Glomerular endothelial cell (primary cell): ENCODE measurements around the gene GNAL. TPM values are rescaled to one million over a fixed set of nuclear protein-coding genes. Genes with fewer than 3 reads are reported as not detected.
"Not testable (repeated sequence)": the region's sequence is repeated elsewhere in the genome, so short reads cannot be mapped to it uniquely, and the experiment has no call there.

ENCODE experiments used
- DNase-seq: peaks from one replicate; pipeline ENCODE4 v3.0.0-alpha.2; 2011; ENCODE audit warnings: low read depth, low spot score; ENCODE audit errors: extremely low read depth
- total RNA-seq: library from RNA; depleted of rRNA; stranded (reverse); fragments of >200 nt; gene quantifications from 2 replicates; pipeline ENCODE4 v1.2.3, GENCODE V29; 2015

Gene GNAL
- total RNA-seq, 1 donor from 2014 or later = 0.41 TPM

- DNase-seq = no peak
Observed at GRCh38 chr18:11839556-11839955, 150.5 kb downstream of the GNAL start.

- DNase-seq = no peak
Observed at GRCh38 chr18:11840493-11840892, 151.4 kb downstream of the GNAL start.

GRCh38 chr18:11842562-11842961 is 153.5 kb downstream of the GNAL start:
- DNase-seq = no peak

GRCh38 chr18:11844436-11844835 is 155.4 kb downstream of the GNAL start:
- no peak for DNase-seq

- no peak for DNase-seq
Observed at GRCh38 chr18:11845654-11846053, 156.6 kb downstream of the GNAL start.

GRCh38 chr18:11847811-11848210 is 158.7 kb downstream of the GNAL start:
- DNase-seq = no peak

DNA sequence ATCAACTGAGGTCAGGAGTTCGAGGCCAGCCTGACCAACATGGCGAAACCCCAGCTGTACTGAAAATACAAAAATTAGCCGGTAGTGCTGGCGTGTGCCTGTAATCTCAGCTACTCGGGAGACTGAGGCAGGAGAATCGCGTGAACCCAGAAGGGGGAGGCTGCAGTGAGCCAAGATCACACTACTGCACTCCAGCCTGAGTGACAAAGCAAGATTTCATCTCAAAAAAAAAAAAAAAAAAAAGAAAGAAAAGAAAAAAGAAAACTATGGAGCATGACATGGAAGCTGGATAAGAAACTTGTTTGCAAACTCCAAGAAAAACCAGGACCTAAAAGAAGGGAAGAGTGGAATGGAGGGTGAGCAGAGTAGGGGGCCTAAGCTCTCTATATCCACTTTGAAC is 160.2 kb downstream of the GNAL start:
- DNase-seq = no peak

- no peak for DNase-seq
Observed at GRCh38 chr18:11849841-11850634, 161.0 kb downstream of the GNAL start.

DNA sequence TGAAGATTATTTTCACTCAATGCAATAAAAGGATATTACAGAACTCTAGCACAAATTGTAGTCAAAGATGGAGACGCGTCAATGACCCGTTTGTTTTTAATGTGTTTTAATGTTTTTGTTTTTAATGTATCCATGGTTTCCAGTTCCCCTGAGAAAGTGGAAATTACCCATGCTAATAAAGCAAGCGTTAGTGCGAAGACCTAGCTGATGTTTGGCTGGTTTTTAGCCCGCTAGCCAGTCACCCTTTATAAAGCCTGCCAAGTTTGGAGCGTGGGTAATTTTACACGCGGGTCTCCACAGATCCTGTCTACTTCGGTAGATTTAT is 161.7 kb downstream of the GNAL start:
- DNase-seq = no peak

DNA sequence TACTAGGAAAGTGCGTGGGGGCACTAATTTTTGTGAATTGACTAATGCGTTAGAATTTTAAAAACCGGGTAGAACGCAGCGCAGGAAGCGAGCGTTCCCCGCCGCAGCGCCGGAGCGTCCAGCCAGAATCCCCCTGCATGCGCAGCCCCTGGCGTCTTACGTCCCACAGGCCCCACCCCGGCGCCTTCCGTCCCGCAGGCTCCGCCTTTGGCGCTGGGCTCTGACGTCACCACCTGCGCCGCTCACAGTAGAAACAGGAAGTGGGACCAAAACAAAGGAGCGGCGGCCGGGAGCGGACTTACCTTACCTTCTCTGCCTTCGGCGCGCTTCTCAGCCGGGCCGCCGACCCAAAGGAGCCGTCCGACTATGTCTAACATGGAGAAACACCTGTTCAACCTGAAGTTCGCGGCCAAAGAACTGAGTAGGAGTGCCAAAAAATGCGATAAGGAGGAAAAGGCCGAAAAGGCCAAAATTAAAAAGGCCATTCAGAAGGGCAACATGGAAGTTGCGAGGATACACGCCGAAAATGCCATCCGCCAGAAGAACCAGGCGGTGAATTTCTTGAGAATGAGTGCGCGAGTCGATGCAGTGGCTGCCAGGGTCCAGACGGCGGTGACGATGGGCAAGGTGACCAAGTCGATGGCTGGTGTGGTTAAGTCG is 162.2 kb downstream of the GNAL start, which contains the start of gene CHMP1B:
TSS of gene CHMP1B (plus strand) at position 268 of the 660 bp plus-strand sequence. CDS start at position 367, 99 bp downstream.
- DNase-seq = no peak

DNA sequence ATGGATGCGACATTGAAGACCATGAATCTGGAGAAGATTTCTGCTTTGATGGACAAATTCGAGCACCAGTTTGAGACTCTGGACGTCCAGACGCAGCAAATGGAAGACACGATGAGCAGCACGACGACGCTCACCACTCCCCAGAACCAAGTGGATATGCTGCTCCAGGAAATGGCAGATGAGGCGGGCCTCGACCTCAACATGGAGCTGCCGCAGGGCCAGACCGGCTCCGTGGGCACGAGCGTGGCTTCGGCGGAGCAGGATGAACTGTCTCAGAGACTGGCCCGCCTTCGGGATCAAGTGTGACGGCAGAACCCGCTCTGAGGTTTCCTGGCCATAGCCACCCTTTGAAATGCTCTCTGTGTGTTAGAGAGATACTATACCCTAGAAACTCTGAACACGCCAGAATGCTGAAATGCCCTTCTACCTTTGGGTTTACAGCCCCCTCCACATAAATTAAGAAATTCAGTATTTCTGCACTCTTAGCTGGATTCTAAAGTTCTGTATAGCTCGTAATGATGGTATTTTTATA is 162.8 kb downstream of the GNAL start:
- no peak for DNase-seq

DNA sequence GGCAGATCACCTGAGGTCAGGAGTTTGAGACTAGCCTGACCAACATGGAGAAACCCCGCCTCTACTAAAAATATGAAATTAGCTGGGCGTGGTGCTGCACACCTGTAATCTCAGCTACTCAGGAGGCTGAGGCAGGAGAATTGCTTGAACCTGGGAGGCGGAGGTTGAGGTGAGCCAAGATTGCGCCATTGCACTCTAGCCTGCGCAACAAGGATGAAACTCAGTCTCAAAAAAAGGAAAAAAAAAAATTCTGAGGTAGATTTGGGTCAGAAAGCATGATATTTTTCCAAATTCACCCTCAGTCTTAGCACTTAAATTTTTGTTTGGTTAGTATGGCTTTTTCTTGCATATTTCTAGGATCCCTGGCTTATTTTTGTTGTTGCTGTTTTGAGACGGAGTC is 165.5 kb downstream of the GNAL start:
- DNase-seq = not testable (repeated sequence)

- peak; percentile 88 for DNase-seq
Observed at GRCh38 chr18:11857177-11857887, 168.3 kb downstream of the GNAL start.

DNA sequence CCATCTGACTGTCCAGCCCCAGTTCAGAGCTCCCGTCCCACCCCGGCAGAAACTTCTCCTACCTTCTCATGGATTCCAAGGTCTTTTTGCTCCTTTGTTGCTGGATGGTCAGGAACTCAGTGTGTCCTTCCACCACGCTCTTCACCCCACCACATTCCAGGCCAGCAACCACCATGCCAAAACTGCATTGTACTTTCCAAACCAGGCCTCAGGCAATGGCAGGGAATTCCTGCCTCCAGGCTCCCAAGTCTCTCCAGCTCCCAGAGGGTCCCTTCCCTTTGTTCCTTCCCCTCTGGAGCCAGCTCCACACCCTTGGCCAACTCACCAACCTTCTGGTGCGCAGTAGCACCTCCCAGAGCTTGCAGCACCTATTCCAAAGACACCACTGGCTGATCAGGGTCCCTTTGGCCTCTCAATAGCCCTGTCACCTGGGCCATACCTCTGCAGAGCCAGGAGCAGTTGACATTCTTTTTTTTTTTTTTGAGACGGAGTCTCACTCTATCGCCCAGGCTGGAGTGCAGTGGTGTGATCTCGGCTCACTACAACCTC is 170.3 kb downstream of the GNAL start:
- no peak for DNase-seq

DNA sequence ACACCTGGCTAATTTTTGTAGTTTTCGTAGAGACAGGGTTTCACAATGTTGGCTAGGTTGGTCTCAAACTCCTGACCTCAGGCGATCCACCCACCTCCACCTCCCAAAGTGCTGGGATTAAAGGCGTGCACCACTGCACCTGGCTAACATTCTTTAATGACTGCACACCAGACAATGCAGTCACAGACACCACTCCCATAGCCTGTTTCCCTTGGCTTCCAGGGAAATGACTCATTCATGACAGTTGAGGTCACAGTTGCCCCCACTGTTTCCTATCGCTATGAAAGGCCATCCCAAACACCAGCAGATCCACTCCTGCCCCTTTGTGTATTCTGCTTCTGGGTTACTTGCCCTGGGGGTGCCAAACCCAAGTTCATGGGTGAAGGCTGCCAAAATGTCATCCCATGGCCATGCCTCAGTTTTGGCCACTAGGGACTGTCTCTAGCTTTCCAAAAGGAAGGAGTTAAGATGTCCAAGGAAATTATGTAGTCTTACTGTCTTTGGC is 170.9 kb downstream of the GNAL start:
- no peak for DNase-seq

DNA sequence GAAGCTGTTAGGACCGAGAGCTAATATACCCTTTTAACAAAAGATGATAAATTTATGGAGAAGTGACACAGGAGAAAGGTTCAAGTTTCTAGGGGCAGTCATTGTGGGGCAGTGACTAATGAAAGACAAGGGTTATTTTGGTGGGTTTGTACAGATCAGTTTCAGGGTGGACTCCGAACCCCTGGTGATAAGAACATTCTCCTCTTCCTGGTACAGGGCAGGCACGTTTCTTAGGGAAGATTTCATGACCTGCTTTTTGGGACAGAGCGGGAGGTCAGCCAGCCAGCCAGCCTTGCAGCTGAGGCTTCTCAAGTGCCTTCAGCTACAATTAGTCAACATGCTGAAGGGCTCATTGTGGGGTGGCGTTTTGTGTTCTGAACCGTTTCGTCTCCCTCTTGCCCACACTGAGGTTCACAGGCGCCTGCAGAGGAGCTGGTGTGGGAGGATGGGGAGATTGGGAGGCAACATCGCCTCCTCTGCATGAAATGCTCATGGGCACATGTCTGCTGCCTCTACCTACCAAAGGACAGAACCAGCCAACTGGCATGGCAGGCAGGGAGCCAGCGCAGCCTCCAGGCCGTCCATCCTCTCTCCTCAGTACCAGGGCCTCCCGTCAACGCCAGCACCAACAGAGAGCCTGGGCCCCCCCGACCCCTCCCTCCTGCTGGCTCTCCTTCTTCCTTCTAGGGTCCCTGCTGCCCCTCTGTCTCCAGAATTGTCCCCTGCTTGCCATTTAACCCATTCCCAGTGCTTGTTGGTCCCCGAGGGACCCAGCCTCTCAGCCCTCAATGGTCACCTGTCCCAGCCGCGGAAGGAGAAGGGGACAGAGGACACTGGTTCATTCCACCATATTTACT is 171.8 kb downstream of the GNAL start:
- DNase-seq = no peak

- no peak for DNase-seq
Observed at GRCh38 chr18:11861583-11862288, 172.7 kb downstream of the GNAL start.

DNA sequence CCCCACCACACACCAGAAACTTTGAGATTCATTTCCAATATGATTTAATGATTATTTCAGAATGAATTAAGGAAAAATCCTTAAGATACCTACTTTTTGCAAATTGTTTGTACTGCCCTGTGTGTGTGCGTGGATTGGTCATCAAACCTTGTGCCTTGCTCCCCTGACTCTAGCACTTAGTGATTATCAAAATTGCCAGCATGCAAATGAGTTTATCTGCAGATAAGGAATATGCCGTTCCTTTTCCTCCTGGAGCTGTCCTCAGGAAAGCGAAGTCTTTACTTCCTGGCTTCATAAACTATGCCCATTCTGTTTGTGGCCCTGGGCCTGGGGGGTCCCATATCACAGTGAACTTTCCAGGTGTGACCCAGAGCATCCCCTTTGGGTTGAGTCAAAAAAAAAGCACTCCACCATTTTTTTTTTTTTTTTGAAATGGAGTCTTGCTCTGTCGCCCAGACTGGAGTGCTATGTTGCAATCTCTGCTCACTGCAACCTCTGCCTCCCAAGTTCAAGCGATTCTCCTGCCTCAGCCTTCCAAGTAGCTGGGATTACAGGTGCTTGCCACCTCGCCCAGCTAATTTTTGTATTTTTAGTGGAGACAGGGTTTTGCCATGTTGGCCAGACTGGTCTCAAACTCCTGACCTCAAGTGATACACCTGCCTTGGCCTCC is 173.5 kb downstream of the GNAL start:
- no peak for DNase-seq

- no peak for DNase-seq
Observed at GRCh38 chr18:11864471-11864870, 175.4 kb downstream of the GNAL start.
